WTC11 (cell line): ENCODE results near the gene PEAK1. TPM values are rescaled to one million over a fixed set of nuclear protein-coding genes. Genes with fewer than 3 reads are reported as not detected.

Experiments used
- ATAC-seq: fragments of 200-7000 bp; cut with Tn5 transposase; 2 replicates; pipeline ENCODE4 v1.10.0; 2021; ENCODE audit warnings: mild to moderate bottlenecking, moderate library complexity
- CTCF ChIA-PET: fragments of 300-600 bp; sonication (Branson Sonifier 250); formaldehyde crosslinking; loops from one replicate; lab custom pipeline; 2021; ENCODE audit warnings: antibody characterized with exemption; lab: Charles Lee
- POLR2A ChIA-PET: fragments of 350-600 bp; sonication (Branson Sonifier 250); formaldehyde crosslinking; loops from one replicate; lab custom pipeline; 2021; ENCODE audit warnings: antibody characterized with exemption; lab: Charles Lee
- DNase-seq: peaks from one replicate; pipeline ENCODE4 v3.0.0; 2021; ENCODE audit warnings: low spot score
- H3K27ac Mint-ChIP-seq: 2 replicates; pipeline ENCODE4 v1.8.0; 2021; ENCODE audit warnings: mixed read lengths
- H3K27me3 Mint-ChIP-seq: 2 replicates; pipeline ENCODE4 v1.8.0; 2021; ENCODE audit warnings: low read depth, mild to moderate bottlenecking, moderate library complexity, mixed read lengths
- H3K36me3 Mint-ChIP-seq: 2 replicates; pipeline ENCODE4 v1.8.0; 2021; ENCODE audit warnings: mixed read lengths
- H3K4me1 Mint-ChIP-seq: 2 replicates; pipeline ENCODE4 v1.8.0; 2022; ENCODE audit warnings: mixed read lengths
- H3K4me3 Mint-ChIP-seq: 2 replicates; pipeline ENCODE4 v1.8.0; 2021; ENCODE audit warnings: mild to moderate bottlenecking, moderate library complexity, mixed read lengths
- H3K9me3 Mint-ChIP-seq: 2 replicates; pipeline ENCODE4 v1.8.0; 2021; ENCODE audit warnings: mixed read lengths
- AFF4 ChIP-seq: sonication (generic); formaldehyde crosslinking; IDR thresholded peaks from 2 replicates; pipeline ENCODE4 v1.8.1; 2023; ENCODE audit warnings: mild to moderate bottlenecking, missing genetic modification reagents, borderline replicate concordance
- CREM ChIP-seq: sonication (generic); formaldehyde crosslinking; IDR thresholded peaks from 2 replicates; pipeline ENCODE4 v1.8.1; 2022; ENCODE audit warnings: mild to moderate bottlenecking, missing genetic modification reagents, moderate library complexity
- FOXK1 ChIP-seq: sonication (generic); formaldehyde crosslinking; IDR thresholded peaks from 2 replicates; pipeline ENCODE4 v1.8.0; 2022; ENCODE audit warnings: mild to moderate bottlenecking, moderate library complexity, missing genetic modification reagents
- HMGA2 ChIP-seq: fragments of 250-450 bp; sonication (Bioruptor Pico); IDR thresholded peaks from 2 replicates; pipeline ENCODE4 v1.4.0; 2021; ENCODE audit warnings: mild to moderate bottlenecking, moderate library complexity
- IRF2 ChIP-seq: sonication (generic); formaldehyde crosslinking; IDR thresholded peaks from 2 replicates; pipeline ENCODE4 v1.8.0; 2022; ENCODE audit warnings: low read depth, missing genetic modification reagents, borderline replicate concordance
- JAZF1 ChIP-seq: fragments of 250-450 bp; sonication (Bioruptor Pico); IDR thresholded peaks from 2 replicates; pipeline ENCODE4 v1.9.0; 2021; ENCODE audit warnings: moderate library complexity, mild to moderate bottlenecking, inconsistent platforms
- JUN ChIP-seq: sonication (generic); formaldehyde crosslinking; IDR thresholded peaks from 2 replicates; pipeline ENCODE4 v1.8.0; 2023; ENCODE audit warnings: mild to moderate bottlenecking, missing genetic modification reagents
- NFYB ChIP-seq: sonication (generic); formaldehyde crosslinking; conservative IDR thresholded peaks from 2 replicates; pipeline ENCODE4 v1.8.0; 2022; ENCODE audit warnings: low read depth, missing genetic modification reagents
- NR2C2 ChIP-seq: sonication (generic); formaldehyde crosslinking; IDR thresholded peaks from 2 replicates; pipeline ENCODE4 v1.8.0; 2022; ENCODE audit warnings: mild to moderate bottlenecking, missing genetic modification reagents
- OVOL2 ChIP-seq: fragments of 250-450 bp; sonication (Bioruptor Pico); IDR thresholded peaks from 2 replicates; pipeline ENCODE4 v1.9.0; 2021; ENCODE audit warnings: mild to moderate bottlenecking, borderline replicate concordance
- RELA ChIP-seq: sonication (generic); formaldehyde crosslinking; IDR thresholded peaks from 2 replicates; pipeline ENCODE4 v1.8.1; 2022; ENCODE audit warnings: missing genetic modification reagents, mild to moderate bottlenecking, borderline replicate concordance
- SMAD4 ChIP-seq: sonication (generic); formaldehyde crosslinking; IDR thresholded peaks from 2 replicates; pipeline ENCODE4 v1.8.0; 2022; ENCODE audit warnings: mild to moderate bottlenecking, missing genetic modification reagents
- SOX15 ChIP-seq: fragments of 250-450 bp; sonication (Bioruptor Pico); IDR thresholded peaks from 2 replicates; pipeline ENCODE4 v1.9.0; 2021; ENCODE audit warnings: mild to moderate bottlenecking
- ZNF121 ChIP-seq: sonication (generic); formaldehyde crosslinking; IDR thresholded peaks from 2 replicates; pipeline ENCODE4 v1.8.0; 2023; ENCODE audit warnings: missing genetic modification reagents
- ZNF396 ChIP-seq: fragments of 250-450 bp; sonication (Bioruptor Pico); IDR thresholded peaks from 2 replicates; pipeline ENCODE4 v1.8.0; 2021; ENCODE audit warnings: mild to moderate bottlenecking, moderate library complexity, borderline replicate concordance
- ZNF671 ChIP-seq: fragments of 250-450 bp; sonication (Bioruptor Pico); IDR thresholded peaks from 2 replicates; pipeline ENCODE4 v1.8.0; 2021; ENCODE audit warnings: mild to moderate bottlenecking
- total RNA-seq: library from RNA; stranded (reverse); gene quantifications from 3 replicates; pipeline ENCODE4 v1.2.3, GENCODE V29; 2021
- TF ChIP-seq, protein P1 (sequence below): sonication (generic); formaldehyde crosslinking; IDR thresholded peaks from 2 replicates; pipeline ENCODE4 v1.8.1; 2022; ENCODE audit warnings: missing genetic modification reagents, borderline replicate concordance
- TF ChIP-seq, protein P2 (sequence below): sonication (generic); formaldehyde crosslinking; IDR thresholded peaks from 2 replicates; pipeline ENCODE4 v1.8.1; 2023; ENCODE audit warnings: mild to moderate bottlenecking, missing genetic modification reagents
- TF ChIP-seq, protein P3 (sequence below): fragments of 250-450 bp; sonication (Bioruptor Pico); IDR thresholded peaks from 2 replicates; pipeline ENCODE4 v1.9.0; 2021; ENCODE audit warnings: mild to moderate bottlenecking, borderline replicate concordance

PEAK1 gene
- total RNA-seq, 1 experiment from 2014 or later = 49.0 TPM

DNA sequence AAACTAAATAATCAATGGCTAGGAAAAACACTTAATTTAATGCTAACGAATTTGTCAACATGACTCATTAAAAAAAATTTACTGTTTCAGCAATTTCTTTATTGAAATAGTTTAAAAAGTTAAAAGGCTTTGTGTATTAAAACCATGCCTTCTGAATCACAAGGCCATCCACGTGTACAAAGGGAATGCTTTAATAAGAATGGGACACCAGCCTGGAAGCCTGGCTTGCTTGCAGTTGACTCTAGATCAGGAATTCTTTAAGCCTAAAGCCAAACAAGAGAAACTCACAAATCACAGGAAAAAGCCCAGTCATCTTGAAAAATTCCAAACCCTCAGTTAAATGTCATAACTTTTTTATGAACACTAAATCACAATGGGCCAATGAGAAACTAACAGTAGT lies 137.6 kb downstream of the PEAK1 start (continued):
- TF ChIP-seq AFF4 (CRISPR knock-in tag) (no peak), IRF2 (CRISPR knock-in tag) (no peak)

DNA sequence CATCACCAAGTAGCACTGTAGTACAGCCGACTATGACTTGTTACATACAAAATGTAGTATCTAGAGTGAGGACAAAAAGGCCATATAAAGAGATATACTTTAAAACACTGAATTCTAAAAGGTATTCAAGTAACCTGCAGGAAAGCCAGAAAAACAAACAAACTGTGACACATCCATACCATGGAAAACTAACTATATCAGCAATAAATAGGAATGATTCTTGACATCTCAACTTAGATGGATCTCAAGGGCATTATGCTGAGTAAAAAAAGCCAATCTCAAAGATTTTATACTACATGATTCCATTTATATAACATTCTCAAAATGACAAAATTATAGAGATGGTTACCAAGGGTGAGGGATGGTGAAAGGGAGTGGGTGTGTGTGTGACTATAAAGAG lies 143.0 kb downstream of the PEAK1 start:
- ChIA-PET CTCF (no interaction called here), POLR2A (no interaction called here)
- TF ChIP-seq JAZF1 (CRISPR knock-in tag) (no peak), FOXK1 (CRISPR knock-in tag) (no peak), NR2C2 (CRISPR knock-in tag) (no peak), SOX15 (CRISPR knock-in tag) (no peak), ZNF671 (no peak), NFYB (no peak), JUN (CRISPR knock-in tag) (no peak), ZNF121 (CRISPR knock-in tag) (no peak), RELA (CRISPR knock-in tag) (no peak), SMAD4 (CRISPR knock-in tag) (no peak), OVOL2 (CRISPR knock-in tag) (no peak)
- TF ChIP-seq, protein P1, sequence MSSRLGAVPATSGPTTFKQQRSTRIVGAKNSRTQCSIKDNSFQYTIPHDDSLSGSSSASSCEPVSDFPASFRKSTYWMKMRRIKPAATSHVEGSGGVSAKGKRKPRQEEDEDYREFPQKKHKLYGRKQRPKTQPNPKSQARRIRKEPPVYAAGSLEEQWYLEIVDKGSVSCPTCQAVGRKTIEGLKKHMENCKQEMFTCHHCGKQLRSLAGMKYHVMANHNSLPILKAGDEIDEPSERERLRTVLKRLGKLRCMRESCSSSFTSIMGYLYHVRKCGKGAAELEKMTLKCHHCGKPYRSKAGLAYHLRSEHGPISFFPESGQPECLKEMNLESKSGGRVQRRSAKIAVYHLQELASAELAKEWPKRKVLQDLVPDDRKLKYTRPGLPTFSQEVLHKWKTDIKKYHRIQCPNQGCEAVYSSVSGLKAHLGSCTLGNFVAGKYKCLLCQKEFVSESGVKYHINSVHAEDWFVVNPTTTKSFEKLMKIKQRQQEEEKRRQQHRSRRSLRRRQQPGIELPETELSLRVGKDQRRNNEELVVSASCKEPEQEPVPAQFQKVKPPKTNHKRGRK (CRISPR knock-in tag) = no peak
- TF ChIP-seq, protein P2, sequence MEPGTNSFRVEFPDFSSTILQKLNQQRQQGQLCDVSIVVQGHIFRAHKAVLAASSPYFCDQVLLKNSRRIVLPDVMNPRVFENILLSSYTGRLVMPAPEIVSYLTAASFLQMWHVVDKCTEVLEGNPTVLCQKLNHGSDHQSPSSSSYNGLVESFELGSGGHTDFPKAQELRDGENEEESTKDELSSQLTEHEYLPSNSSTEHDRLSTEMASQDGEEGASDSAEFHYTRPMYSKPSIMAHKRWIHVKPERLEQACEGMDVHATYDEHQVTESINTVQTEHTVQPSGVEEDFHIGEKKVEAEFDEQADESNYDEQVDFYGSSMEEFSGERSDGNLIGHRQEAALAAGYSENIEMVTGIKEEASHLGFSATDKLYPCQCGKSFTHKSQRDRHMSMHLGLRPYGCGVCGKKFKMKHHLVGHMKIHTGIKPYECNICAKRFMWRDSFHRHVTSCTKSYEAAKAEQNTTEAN = no peak
- Mint-ChIP-seq H3K9me3 (no peaks in the 10 kb centered on the region; the same call in 1 of the 2 replicates), H3K27ac (no peak overlapping the region), H3K27me3 (no peaks in the 10 kb centered on the region), H3K4me1 (peaks cover 2% of the 10 kb centered on the region), H3K36me3 (no peaks in the 10 kb centered on the region; the same call in 1 of the 2 replicates), H3K4me3 (no peak overlapping the region)
- DNase-seq = no peak
- no peak for ATAC-seq

DNA sequence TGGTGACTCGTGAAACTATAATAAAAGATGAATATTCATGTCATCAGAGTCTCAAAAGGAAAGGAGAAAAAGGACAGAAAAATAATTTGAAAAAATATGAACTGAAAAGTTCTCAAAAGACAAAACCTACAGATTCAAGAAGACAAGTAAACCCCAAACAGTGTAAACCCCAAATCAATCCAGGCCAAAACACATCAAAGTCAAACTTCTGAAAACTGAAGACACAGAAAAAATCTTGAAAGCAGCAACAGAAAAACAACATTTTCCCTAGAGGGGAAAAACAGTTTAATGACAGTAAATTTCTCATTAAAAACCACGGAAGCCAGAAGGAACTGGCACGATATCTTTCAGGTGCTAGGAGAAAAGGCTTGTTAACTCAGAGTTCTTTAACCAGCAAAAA lies 143.8 kb downstream of the PEAK1 start:
- no peak for DNase-seq
- CTCF ChIA-PET = no interaction called here
- POLR2A ChIA-PET = no interaction called here
- no peak for ATAC-seq
- Mint-ChIP-seq H3K27ac (no peak overlapping the region), H3K4me1 (no peaks in the 10 kb centered on the region), H3K4me3 (no peak overlapping the region), H3K27me3 (no peaks in the 10 kb centered on the region), H3K9me3 (no peaks in the 10 kb centered on the region; the same call in 1 of the 2 replicates), H3K36me3 (peaks cover 3% of the 10 kb centered on the region; the same call in 1 of the 2 replicates)
- TF ChIP-seq, protein P3, sequence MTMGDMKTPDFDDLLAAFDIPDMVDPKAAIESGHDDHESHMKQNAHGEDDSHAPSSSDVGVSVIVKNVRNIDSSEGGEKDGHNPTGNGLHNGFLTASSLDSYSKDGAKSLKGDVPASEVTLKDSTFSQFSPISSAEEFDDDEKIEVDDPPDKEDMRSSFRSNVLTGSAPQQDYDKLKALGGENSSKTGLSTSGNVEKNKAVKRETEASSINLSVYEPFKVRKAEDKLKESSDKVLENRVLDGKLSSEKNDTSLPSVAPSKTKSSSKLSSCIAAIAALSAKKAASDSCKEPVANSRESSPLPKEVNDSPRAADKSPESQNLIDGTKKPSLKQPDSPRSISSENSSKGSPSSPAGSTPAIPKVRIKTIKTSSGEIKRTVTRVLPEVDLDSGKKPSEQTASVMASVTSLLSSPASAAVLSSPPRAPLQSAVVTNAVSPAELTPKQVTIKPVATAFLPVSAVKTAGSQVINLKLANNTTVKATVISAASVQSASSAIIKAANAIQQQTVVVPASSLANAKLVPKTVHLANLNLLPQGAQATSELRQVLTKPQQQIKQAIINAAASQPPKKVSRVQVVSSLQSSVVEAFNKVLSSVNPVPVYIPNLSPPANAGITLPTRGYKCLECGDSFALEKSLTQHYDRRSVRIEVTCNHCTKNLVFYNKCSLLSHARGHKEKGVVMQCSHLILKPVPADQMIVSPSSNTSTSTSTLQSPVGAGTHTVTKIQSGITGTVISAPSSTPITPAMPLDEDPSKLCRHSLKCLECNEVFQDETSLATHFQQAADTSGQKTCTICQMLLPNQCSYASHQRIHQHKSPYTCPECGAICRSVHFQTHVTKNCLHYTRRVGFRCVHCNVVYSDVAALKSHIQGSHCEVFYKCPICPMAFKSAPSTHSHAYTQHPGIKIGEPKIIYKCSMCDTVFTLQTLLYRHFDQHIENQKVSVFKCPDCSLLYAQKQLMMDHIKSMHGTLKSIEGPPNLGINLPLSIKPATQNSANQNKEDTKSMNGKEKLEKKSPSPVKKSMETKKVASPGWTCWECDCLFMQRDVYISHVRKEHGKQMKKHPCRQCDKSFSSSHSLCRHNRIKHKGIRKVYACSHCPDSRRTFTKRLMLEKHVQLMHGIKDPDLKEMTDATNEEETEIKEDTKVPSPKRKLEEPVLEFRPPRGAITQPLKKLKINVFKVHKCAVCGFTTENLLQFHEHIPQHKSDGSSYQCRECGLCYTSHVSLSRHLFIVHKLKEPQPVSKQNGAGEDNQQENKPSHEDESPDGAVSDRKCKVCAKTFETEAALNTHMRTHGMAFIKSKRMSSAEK (CRISPR knock-in tag) = no peak
- TF ChIP-seq CREM = no peak
- TF ChIP-seq HMGA2 (CRISPR knock-in tag) = no peak
- TF ChIP-seq ZNF396 = no peak
- no peak for TF ChIP-seq AFF4 (CRISPR knock-in tag)
